H1 (cell line): ENCODE measurements around the gene NKAIN4. TPM values are rescaled to one million over a fixed set of nuclear protein-coding genes. Genes with fewer than 3 reads are reported as not detected.

ENCODE experiments used
- ATF3 ChIP-seq: IDR thresholded peaks from 2 replicates; pipeline ENCODE4 v1.6.1; 2011; ENCODE audit warnings: low read depth, mild to moderate bottlenecking, low read length; ENCODE audit not compliant: insufficient read depth
- BACH1 ChIP-seq: IDR thresholded peaks from 2 replicates; pipeline ENCODE4 v1.6.1; 2012; ENCODE audit warnings: low read length, improper control_type of control experiment
- CEBPB ChIP-seq: IDR thresholded peaks from 2 replicates; pipeline ENCODE4 v1.6.1; 2012; ENCODE audit warnings: low read depth, low read length
- KDM5A ChIP-seq: fragments of 200-600 bp; IDR thresholded peaks from 2 replicates; pipeline ENCODE4 v1.7.1; 2012; ENCODE audit warnings: mild to moderate bottlenecking, low read length, inconsistent platforms, mixed read lengths
- RBBP5 ChIP-seq: IDR thresholded peaks from 2 replicates; pipeline ENCODE4 v1.7.1; 2012; ENCODE audit warnings: low read depth, mild to moderate bottlenecking, inconsistent platforms, low read length, moderate library complexity, borderline replicate concordance
- RXRA ChIP-seq: IDR thresholded peaks from 2 replicates; pipeline ENCODE4 v1.6.1; 2011; ENCODE audit warnings: low read depth, mild to moderate bottlenecking, low read length, moderate library complexity; ENCODE audit not compliant: insufficient read depth
- SIRT6 ChIP-seq: IDR thresholded peaks from one replicate; pipeline ENCODE4 v1.7.1; 2012; ENCODE audit warnings: low read length, inconsistent platforms
- TCF12 ChIP-seq: IDR thresholded peaks from 2 replicates; pipeline ENCODE4 v1.6.1; 2011; ENCODE audit warnings: low read depth, mild to moderate bottlenecking, low read length
- YY1 ChIP-seq: IDR thresholded peaks from 2 replicates; pipeline ENCODE4 v1.6.1; 2011; ENCODE audit warnings: low read depth, mild to moderate bottlenecking, low read length
- polyA plus RNA-seq, 7 experiments: library from polyadenylated mRNA; depleted of rRNA in 3 of 7; stranded (reverse) in 5 of 7; unstranded in 2 of 7; fragments of >200 nt in 5 of 7; fragments of 200-250 nt in 2 of 7; gene quantifications; 1 replicate in 5 of 7; 2 replicates in 1 of 7; 4 replicates in 1 of 7; pipeline versions ENCODE4 v1.2.1 to v1.2.3, GENCODE V29; 2011 to 2013; ENCODE audit warnings: missing spikeins in 2 of 7, mixed read lengths in 2 of 7
- total RNA-seq: library from RNA; stranded (reverse); fragmentation: NEBNext Ultra II Directional; extraction: Animal tissue kit (Norgen Biotek cat#: 25700); gene quantifications from 2 replicates; pipeline ENCODE4 v1.2.1, GENCODE V29; 2021

The NKAIN4 gene
- total and polyA plus RNA-seq, 2 of the 8 experiments (the other 6 are each of a cell fraction or from before 2014, with no cell fraction given): 6.9 to 17.0 TPM

DNA sequence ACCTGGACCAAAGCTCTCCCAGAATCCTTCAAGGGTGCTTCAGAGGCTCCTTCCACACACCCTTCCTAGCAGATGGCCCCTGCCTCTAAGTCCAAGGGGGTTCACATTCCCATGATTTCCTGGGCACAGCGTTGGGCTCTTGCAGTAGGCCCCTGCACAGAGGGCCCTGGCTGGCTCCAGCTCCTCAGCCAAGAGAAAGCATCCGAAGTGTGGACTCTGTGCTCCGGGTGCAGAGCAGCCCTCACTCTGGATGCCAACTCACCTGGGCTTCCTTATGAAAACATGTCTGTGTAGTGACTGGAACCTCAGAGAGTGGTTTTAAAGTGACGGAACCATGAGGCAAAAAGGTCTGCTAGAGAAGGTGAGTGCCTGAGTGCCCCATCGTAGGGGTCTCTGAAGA is 49.9 kb downstream of the NKAIN4 start (continued):
- TF ChIP-seq RXRA (no peak), BACH1 (no peak), KDM5A (no peak), RBBP5 (no peak), TCF12 (no peak), SIRT6 (no peak), YY1 (no peak), ATF3 (no peak), CEBPB (no peak)
